HG03135 (cell line): Measurements from ENCODE around the gene STX10.
"Not testable (repeated sequence)": the region's sequence is repeated elsewhere in the genome, so short reads cannot be mapped to it uniquely, and the experiment has no call there.

Source experiments
- ATAC-seq: cut with Tn5 transposase; IDR thresholded peaks from one replicate; pipeline ENCODE4 v1.9.1; 2021; ENCODE audit warnings: mild to moderate bottlenecking, moderate library complexity; ENCODE audit not compliant: unreplicated experiment

The STX10 gene

DNA sequence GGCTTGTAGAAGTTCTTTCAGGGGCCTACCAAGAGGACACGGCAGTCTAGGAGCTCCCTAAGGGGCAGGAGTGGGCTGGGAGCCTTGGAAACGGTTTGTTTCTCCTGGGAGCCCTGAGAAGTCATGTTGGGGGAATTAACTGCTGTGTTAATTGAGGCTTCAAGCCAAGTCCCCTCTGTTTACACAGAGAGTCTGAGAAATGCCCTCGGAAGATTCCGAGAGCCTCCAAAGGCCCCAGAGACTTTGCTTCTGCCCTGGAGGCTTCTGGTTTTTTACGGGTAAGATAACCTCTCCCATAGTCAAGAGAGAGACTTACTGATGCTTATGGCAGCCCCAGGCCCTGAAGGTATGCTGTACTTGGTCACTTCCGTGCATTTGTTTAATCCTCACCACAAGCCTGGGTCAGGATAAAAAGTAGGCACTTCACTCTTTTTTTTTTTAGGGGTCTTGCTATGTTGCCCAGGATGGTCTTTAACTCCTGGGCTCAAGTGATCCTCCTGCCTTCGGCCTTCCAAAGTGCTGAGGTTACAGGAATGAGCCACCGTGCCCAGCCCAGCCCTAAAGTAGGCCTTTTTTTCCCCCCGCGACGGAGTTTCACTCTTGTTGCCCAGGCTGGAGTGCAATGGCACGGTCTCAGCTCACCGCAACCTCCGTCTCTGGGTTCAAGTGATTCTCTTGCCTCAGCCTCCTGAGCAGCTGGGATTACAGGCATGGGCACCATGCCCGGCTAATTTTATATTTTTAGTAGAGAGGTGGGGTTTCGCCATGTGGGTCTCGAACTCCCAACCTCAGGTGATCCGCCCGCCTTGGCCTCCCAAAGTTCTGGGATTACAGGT, 15.2 kb upstream of the STX10 start:
- no peak for ATAC-seq

GRCh38 chr19:13164343-13165161, 14.4 kb upstream of the STX10 start:
- no peak for ATAC-seq

- ATAC-seq, result no peak
Observed at GRCh38 chr19:13163609-13164342, 13.6 kb upstream of the STX10 start.

GRCh38 chr19:13162724-13163608, 12.8 kb upstream of the STX10 start:
- no peak for ATAC-seq

GRCh38 chr19:13160557-13160956, 10.4 kb upstream of the STX10 start:
- no peak for ATAC-seq

DNA sequence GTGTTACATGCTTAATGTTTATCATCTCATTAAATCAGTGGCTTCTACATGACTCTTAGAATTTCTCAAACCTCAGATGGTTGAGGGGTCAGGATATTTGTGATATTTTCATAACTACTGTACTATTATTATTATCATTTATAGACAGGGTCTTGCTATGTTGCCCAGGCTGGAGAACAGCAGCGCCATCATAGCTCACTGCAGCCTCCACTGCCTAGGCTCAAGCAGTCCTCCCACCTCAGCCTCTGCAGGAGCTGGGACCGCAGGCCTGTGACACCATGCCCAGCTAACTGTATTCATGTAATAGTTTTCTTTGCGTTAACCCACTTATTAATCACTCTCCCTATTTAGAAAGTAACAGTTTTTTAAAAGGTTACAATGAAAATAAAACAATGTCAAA, 9.5 kb upstream of the STX10 start:
- ATAC-seq, result no peak

DNA sequence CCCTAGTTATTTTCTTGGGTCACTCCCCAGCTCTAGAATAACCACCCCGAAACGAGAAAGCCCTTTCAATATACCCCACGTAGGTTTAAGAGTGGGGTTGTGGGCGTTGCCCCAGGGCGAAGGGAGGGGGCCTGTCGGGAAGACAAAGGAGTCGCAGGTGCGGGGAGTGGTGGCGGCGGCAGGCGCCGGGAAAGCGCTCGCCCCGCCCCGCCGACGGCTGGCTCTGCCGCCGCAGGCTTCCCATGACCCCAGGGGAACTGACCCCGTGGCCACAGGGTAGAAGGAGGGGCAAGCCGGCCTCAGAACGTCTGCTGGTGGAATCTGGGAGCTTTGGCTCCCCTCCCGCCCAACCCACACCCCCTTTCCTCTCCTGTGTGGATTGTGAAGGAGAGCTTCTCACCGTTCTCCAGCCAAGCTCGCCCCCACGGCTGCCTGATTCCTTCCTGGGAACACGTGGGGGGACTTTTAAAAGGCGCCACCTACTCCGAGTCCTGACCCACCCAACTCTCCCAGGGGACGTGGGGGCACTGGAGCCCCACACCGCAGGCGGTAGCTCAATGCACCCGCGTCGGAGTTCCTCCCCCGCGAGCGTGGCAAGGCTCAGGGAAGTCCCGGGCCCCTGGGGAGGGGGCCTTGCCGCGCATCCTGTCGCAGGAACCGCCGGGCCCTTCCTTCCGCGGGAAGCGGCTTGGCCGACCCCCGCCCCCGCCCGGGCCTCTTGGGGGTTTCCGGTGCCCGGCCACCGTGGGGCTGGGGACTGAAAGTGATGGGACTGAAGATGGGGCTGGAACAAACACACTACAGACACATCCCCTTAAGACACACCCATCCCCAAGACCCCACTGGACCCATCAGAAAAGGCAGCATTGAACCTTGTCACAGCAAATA, 5.5 kb upstream of the STX10 start:
- ATAC-seq, result no peak

GRCh38 chr19:13154911-13155471, 4.8 kb upstream of the STX10 start:
- no peak for ATAC-seq

DNA sequence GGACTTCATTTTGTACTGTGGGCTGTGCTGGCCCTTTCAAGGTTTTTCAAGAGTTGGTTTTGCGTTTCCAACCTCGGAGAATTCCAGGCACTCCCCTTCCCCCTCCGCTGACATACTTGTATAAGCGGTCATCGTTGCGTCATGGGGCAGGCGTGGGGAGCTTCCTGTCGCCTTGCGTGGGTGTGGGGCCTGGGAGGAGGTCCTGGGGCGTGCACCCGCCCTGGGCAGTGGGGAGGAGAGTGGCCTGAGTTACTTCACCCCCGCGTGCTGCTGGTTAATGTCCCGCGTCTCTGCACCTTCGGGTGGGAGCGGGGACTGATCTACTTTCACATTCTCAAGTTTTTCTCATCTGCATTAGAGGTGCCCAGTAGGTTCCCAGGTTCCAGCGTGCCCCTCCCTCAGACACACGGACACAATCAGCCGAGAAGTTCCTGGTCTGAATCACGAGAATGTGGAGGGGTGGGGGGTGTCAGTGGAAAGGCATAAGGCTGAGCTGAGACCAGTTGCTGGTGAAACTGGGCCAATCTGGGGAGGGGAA, 4.1 kb upstream of the STX10 start:
- ATAC-seq, result no peak

DNA sequence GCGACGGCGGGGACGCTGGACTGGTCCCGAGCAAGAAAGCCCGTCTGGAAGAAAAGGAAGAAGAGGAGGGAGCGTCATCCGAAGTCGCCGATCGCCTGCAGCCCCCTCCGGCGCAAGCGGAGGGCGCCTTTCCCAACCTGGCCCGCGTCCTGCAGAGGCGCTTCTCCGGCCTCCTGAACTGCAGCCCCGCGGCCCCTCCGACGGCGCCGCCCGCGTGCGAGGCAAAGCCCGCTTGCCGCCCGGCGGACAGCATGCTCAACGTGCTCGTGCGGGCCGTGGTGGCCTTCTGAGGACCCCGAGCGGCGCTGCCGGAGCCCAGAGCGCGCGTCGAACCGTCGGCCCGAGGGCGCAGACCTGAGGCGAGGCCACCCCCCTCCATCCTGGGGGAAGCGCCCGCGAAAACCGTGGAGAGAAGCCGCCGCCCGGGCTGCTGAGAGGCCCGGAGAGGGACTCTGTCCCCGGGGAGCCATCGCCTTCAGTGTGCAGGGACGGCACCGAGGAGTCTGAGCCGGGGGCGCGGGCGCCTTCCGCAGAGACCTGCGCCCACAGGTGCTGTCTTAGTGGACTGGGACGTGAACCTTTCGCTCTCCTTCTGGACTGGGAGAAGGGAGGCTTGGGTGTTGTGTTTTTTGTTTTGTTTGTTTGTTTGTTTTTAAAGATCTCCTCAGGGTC, 3.5 kb upstream of the STX10 start:
- ATAC-seq, result no peak

DNA sequence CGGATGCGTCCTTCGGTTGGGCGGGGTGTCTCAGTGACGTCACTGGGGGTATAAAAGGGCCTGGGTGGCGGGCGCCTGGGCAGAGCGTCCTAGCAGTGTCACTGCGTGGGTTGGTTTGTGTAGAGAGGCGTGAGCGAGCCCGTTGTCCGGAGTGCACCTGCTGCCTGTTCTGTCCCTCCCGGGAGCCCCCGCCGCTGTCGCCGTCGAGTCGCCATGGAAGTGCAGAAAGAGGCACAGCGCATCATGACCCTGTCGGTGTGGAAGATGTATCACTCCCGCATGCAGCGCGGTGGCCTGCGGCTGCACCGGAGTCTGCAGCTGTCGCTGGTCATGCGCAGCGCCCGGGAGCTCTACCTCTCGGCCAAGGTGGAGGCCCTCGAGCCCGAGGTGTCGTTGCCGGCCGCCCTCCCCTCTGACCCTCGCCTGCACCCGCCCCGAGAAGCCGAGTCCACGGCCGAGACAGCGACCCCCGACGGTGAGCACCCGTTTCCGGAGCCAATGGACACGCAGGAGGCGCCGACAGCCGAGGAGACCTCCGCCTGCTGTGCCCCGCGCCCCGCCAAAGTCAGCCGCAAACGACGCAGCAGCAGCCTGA, 2.9 kb upstream of the STX10 start:
- peak; percentile 27 for ATAC-seq

DNA sequence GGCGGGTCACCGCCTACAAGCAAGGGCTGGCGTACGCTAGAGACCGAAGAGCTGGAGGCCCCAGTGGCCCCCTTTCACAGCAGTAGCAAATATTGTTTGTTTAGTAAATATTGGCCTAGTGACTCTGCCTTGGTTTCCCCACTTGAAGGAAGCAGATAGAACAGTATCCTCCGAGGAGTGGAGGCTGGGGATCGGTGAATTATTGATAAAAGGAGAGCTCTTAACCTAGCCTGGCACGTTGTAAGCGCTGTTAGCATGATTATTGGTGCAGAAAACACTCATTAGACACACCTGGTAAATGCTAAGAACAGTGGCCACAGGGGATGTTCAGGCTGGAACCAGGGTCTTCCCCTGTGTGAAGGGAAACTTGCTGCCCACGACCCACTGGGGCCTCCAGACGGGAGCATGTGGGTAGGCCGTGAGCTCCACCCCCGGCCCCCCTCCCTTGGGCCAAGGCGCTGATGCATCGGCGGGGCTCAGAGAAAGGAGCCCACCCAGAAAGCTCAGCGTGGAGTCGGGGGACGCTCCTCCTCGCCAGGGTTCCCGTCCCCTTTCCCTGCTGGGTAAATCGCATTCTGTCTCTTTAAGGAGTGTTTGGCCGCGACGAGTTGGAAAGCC, 2.3 kb upstream of the STX10 start:
- no peak for ATAC-seq

DNA sequence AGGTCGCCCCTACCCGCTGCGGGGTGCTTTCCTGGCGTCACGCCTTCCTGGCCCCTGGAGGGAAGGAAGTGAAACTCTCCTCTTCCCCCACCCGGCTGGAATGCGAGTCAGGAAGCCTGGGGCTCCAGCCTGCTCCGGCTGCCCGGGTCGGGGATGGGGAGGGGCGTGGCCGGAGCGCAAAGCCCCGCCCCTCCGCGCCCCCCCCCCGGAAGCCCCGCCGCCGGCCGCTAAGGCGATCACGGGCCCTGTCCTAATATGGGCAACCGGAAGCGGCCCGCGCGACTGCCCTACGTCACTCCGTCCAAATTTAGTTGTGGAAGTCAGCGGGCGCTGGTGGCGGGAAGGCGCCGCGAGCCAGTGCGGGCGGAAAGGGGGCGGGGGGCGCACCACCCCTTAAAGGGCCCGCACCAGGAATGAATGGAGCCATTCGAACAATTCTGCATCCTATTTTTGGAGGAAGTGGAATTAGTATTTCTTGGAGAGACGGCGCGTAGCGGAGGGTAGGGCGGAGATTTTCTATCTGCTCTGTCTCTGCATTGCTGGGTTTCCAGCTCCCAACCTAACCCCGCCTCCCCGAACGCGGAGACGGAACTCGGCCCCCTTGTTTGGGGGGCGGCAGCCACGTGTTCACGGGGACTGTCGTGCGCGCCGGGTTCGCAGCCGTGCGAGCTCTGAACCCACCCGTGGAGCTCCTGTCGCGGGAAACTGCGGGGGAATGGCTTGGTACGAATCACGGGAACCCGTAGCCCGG, 1.6 kb upstream of the STX10 start:
- peak; percentile 35 for ATAC-seq

GRCh38 chr19:13150931-13151604, 893 bp upstream of the STX10 start:
- no peak for ATAC-seq

GRCh38 chr19:13149628-13150186, 468 bp downstream of the STX10 start:
- ATAC-seq, result no peak

DNA sequence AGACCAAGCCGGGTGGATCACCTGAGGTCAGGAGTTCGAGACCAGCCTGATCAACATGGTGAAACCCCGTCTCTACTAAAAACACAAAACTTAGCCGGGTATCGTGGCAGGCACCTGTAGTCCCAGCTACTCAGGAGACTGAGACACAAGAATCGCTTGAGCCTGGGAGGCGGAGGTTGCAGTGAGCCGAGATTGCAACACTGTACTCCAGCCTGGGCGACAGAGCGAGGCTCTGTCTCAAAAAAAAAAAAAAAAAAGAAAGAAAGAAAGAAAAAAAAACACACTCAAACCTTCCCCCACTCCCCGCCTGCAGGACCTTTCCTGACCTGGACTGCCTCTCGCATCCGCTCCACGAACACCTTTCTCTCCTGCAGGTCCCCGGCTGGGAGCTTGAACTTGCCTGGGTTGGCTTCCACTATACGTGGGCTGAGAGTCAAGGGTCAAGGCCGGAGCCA, 975 bp downstream of the STX10 start:
- not testable (repeated sequence) for ATAC-seq
